GM10266 (cell line): ENCODE data around the gene RSPRY1.
A peak's percentile ranks its signal among the peaks of the same experiment; 100 is the strongest.

Experiments used
- DNase-seq: peaks from one replicate; pipeline ENCODE4 v3.0.0; 2012; ENCODE audit errors: extremely low spot score
- CTCF ChIP-seq: IDR thresholded peaks from 2 replicates; pipeline ENCODE4 v1.5.1; 2012; ENCODE audit warnings: mild to moderate bottlenecking, low read depth; ENCODE audit not compliant: control insufficient read depth, insufficient read depth; ENCODE audit errors: missing control alignments

RSPRY1 gene

GRCh38 chr16:57244767-57245471 is 58.8 kb downstream of the RSPRY1 start, which contains the start of gene ARL2BP:
Gene ARL2BP (plus strand): TSS chr16:57245259. CDS start chr16:57245368, 109 bp downstream.
- peak; percentile 13 for TF ChIP-seq CTCF
- DNase-seq, result peak; percentile 100

DNA sequence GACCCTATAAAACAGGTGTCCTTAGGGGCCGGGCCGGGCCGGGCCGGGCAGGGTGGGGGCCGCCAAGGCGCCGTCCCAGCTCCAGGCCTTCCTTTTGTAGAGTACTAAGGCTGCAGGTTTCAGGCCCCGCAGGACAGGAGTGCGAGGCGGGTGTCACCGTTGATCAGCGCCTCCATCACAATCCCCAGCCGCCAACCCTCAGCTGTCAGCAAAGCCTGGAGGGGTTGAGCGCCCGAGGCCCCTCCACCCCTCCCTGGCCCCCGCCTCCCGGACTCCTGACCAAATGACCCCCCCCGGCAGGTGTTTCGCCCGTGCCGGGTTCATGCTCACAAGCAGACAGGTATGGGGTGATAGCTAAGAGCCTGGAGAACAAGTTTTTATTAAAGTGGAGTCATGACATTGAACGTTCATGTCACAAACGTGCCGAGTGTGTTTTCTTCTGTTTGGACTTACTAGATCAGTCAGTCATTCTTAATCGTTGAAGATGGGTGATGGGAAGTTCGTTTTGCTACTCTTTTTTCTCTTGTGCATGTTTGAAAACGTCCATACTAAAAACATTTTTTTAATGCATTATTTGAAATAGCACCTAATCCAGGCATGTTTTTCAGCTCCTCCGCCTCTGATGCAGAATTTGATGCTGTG is 59.5 kb downstream of the RSPRY1 start:
- DNase-seq, result peak; percentile 56
- no peak for TF ChIP-seq CTCF

- DNase-seq, result no peak
- TF ChIP-seq CTCF, result no peak
Observed at GRCh38 chr16:57251352-57251751, 65.2 kb downstream of the RSPRY1 start.

GRCh38 chr16:57252148-57252721 is 66.1 kb downstream of the RSPRY1 start:
- TF ChIP-seq CTCF, result no peak
- no peak for DNase-seq

GRCh38 chr16:57253466-57253865 is 67.3 kb downstream of the RSPRY1 start:
- no peak for TF ChIP-seq CTCF
- no peak for DNase-seq

DNA sequence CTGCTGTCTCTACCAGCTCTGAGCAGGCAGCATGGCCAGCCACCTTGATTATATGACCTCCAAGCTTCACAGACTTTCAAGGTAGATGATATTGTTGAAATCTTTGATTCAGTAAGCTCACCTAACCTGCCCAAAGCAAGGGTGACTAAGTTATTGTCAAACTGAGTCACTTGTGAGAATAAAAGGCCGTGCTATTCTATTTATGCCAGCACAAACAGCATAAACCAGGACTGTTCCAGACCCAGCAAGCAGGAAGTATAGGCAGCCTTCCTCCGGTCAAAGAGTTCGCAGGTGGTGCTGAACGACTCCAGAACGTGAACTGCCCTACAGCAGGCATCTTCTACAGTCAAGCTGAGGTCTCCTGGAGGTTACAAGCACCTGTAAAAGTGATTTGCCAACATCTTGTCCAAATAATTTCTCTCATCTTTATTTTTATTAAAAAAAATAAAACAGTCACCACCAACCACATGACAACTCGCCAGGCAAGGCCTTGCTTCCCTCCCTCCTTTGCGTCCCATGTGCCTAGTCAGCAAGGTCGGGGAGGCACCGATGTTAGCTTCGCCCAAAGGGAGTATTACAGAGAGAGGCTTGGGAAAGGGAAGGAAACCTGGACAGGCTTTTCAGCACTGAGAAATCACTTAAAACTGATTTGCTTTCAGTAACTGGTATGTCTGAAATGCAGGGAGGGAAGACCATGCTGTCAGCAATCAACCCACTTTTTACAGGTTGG is 69.7 kb downstream of the RSPRY1 start:
- DNase-seq, result no peak
- TF ChIP-seq CTCF, result no peak
